ENCODE data around the gene SCLY.

SCLY gene

DNA sequence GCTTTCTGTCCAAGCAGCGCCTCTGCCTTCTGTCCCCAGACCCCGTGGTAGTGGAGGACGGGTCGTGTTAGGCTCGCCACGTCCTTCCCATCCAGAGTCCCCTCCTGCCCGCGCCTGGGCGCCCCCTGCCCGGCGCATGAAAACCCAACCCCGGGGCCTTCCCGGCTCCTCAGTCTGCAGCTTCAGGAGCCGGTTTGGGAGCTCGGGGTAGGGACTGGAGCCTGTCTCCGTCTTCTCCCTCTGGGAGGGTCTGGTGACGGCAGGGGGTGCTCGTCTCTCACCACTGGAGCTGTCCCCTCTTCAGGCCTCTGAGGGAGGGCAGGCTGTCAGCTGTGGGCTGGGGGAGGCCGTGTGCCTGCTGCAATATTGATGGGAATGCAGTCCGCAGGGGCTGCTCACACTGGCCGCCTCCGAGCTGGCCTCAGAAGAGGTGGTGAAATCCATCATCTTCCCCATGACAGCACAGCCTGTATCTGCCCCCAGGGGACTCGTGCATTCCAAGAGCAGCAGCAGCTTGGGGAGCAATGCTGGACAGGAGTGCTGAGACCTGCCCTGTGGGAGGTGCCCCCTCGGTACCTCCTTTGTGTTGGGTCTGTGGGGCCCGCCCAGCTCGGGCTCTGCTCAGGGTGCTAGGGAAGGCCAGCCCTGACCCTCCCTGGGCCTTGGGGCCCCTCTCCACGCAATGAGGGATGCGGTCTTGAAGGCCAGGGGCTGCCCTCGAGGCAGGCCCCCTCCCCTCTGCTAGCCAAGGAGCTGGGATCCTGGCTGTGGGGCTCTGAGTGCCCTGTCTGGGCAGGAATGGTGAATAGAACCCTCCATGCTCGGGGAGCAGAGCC lies 59.9 kb downstream of the SCLY start:
- peak; percentile 40 for DNase-seq (ENCODE audit: low read depth)
- no peak overlapping the region for H3K4me3 ChIP-seq (replicated peaks; ENCODE audit: low read depth, low read length)
- TF ChIP-seq, protein P1, sequence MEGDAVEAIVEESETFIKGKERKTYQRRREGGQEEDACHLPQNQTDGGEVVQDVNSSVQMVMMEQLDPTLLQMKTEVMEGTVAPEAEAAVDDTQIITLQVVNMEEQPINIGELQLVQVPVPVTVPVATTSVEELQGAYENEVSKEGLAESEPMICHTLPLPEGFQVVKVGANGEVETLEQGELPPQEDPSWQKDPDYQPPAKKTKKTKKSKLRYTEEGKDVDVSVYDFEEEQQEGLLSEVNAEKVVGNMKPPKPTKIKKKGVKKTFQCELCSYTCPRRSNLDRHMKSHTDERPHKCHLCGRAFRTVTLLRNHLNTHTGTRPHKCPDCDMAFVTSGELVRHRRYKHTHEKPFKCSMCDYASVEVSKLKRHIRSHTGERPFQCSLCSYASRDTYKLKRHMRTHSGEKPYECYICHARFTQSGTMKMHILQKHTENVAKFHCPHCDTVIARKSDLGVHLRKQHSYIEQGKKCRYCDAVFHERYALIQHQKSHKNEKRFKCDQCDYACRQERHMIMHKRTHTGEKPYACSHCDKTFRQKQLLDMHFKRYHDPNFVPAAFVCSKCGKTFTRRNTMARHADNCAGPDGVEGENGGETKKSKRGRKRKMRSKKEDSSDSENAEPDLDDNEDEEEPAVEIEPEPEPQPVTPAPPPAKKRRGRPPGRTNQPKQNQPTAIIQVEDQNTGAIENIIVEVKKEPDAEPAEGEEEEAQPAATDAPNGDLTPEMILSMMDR (IDR thresholded peaks at IDR 0.05; ENCODE audit: low read length, missing control alignments) = peak; percentile 28

DNA sequence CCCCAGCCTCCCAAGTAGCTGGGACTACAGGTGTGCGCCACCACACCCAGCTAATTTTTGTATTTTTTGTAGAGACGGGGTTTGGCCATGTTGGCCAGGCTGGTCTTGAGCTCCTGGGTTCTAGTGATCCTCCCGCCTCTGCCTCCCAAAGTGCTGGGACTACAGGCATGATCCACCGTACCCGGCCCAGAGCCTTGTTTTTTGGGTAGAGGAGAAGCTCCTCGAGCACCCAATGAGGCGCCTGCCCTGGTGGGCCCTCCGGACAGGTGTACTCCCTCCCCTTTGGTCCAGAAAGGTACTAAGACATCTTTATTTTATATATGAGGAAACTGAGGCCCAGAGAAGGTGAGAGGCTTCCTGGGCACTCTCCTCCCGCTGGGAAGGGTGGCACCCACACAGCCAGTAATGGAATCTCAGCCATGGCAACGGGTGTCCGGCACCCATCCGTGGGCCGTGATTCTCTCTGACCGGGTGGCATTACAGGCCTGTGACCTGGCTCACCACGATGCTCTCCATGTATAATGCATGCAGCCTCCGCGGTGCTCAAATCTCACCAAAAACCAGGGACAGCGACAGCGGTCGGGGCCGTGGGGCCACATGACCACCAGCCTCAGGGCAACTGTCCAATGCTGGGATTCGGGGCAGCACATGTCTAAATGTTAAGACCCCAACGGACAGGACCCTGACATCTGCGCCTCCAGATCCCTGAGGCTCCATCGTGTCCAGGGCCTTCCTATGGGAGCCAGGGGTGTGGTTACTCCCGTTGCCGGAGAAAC lies 60.9 kb downstream of the SCLY start:
- DNase-seq (ENCODE audit: low read depth) = no peak
- TF ChIP-seq, protein P1 (IDR thresholded peaks at IDR 0.05; ENCODE audit: low read length, missing control alignments) = no peak
- no peak overlapping the region for H3K4me3 ChIP-seq (replicated peaks; ENCODE audit: low read depth, low read length)

DNA sequence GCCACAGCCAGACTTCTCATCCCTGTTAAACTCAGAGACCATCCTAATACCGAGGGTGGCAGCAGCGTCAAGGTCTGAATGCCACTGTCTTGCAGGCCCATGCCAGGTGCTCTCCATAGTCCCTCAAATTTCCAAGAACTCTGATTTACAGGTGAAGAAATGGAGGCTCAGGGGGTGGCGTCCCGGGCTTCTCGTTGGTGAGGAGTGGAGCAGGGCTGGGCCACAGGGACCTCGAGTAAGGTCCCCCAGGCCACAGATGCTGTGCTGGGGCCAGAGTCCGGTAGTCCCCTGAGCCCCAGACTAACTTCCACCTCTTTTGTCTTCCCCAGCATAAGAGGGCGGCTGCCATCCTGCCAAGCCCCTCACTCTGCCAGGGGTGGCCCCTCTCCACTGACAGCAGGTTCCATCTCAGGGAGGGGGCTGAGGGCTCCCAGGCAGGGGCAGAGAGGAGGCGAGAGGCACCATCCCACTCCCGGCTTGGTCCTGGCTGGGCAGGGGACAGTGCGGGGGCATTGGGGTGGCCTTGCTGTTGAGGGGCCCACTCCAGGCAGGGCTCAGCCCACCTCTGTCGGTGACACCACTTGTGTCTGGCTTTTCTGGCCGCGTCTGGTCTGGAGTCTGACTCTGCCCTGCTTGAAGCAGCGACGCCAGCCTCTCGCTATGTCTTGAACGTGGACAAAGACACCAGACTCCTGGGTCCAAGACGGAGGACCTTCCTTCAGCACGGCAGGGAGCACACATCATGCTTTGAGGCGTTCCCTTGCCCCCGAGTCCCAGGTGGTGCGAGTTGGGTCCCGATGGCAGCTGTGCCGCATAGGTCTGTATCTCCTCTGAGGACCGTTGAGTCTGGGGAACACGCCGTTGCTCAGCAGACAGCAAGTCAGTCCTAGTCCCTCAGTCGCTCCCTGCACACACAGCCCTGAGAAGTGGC lies 61.8 kb downstream of the SCLY start:
- TF ChIP-seq, protein P1 (IDR thresholded peaks at IDR 0.05; ENCODE audit: low read length, missing control alignments) = no peak
- DNase-seq (ENCODE audit: low read depth) = no peak

DNA sequence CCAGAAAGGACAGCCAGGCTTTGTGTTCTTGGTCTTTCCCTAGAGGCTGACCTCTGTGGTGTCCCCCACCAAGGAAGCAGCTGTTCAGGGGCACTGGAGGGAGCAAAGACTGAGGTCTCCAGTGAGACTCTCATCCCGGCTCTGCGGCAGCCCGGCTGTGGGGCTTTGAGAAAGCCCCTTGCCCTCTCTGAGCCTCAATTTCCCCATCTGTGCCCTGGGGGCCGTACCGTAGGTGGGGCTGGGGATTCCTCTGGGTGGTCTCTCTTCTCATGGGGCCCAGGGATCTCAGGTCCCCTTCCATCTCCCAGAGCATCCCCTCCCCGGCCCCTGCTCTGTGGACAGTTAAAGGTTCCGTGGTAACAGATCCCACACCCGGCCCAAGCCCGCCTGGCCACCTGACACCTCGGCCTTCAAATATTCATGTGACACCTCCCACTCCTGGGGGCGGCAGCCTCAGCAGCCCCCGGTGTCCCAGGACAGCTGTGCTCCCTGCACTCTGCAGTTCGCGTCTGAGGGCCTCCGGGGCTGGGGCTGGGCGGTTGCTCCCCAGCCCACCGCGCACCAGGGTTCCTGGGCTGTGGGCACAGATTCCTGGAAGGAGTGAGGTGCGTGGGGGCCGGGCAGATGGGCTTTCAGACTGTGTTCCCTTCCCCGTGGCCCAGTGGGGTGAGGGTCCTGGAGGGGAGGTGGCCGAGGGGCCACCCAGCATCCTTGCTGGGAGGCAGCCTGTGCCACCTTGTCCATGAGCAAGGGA lies 62.6 kb downstream of the SCLY start:
- TF ChIP-seq, protein P1 (IDR thresholded peaks at IDR 0.05; ENCODE audit: low read length, missing control alignments) = no peak
- H3K4me3 ChIP-seq (replicated peaks; ENCODE audit: low read depth, low read length) = no peak overlapping the region
- DNase-seq (ENCODE audit: low read depth) = no peak

More for the DNA sequence above, 61.8 kb downstream of the SCLY start:
- H3K4me3 ChIP-seq (replicated peaks; ENCODE audit: low read depth, low read length) = no peak overlapping the region

DNA sequence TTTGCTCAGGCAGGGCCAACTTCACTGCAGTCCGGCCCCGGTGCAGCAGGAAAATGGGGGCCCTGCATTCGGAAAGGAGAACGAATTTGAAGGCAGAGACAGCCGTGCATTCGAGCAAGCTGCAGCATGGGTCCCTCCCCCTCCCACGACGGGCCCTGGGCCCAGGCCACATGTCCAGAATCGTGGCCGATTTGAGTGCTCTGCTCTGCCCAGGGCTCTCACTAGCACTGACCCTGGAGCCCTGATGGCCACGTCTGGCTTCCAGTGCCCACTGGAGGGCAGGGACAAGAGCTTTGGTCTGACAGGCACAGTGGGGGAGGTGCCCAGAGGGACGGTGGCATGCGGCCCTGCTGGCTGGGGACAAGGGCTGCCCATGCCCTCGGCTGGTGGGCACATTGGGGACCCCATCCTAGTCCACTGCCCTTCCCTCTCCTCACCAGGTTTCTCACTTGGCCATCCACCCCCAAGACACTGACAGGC lies 63.2 kb downstream of the SCLY start:
- TF ChIP-seq, protein P1 (IDR thresholded peaks at IDR 0.05; ENCODE audit: low read length, missing control alignments) = no peak

More for the DNA sequence above, 63.2 kb downstream of the SCLY start:
- no peak for DNase-seq (ENCODE audit: low read depth)
- H3K4me3 ChIP-seq (replicated peaks; ENCODE audit: low read depth, low read length) = no peak overlapping the region

Measured in fibroblast of pulmonary artery (primary cell).